Measurements from ENCODE around the gene TUBB2B. TPM values are rescaled to one million over a fixed set of nuclear protein-coding genes. Genes with fewer than 3 reads are reported as not detected.

TUBB2B gene
- polyA plus RNA-seq, 3 donors, result 0.15 to 3.5 TPM; not detected in 1

- Mint-ChIP-seq H3K4me3 (no peak overlapping the region), H3K36me3 (peaks cover 26 to 36% of the 10 kb centered on the region in 2 donors), H3K4me1 (peaks cover 30% of the 10 kb centered on the region), H3K27ac (peak overlapping the region in 3 of 7 donors; percentile 10 to 57 (median 32)), H3K27me3 (ENCODE audit: low read depth in 3 of 3) (peaks cover 9 to 16% (median 9%) of the 10 kb centered on the region in 3 donors), H3K9me3 (peaks cover 0 to 1% (median 0%) of the 10 kb centered on the region in 7 donors)
- Histone ChIP-seq H3K4me1 (ENCODE audit: control insufficient read depth in 1 of 2, insufficient read depth in 2 of 2, low read length in 2 of 2) (peaks cover 19 to 23% of the 10 kb centered on the region in 2 donors), H3K4me2 (replicated peaks; ENCODE audit: extremely low read depth, low read length, poor library complexity, severe bottlenecking) (no peak overlapping the region), H3K9ac (ENCODE audit: insufficient read depth, low read length, poor library complexity, severe bottlenecking) (no peak overlapping the region), H3K9me3 (replicated peaks in 1 of 2; ENCODE audit: control insufficient read depth in 1 of 2, insufficient read depth in 1 of 2, low read length in 2 of 2) (no peaks in the 10 kb centered on the region), H3K79me2 (ENCODE audit: insufficient read depth, low read length) (peaks cover 52% of the 10 kb centered on the region), H3K4me3 (replicated peaks in 1 of 3; ENCODE audit: low read depth in 2 of 3, low read length in 3 of 3) (no peak overlapping the region), H3K27me3 (ENCODE audit: control insufficient read depth in 2 of 2, insufficient read depth in 2 of 2, low read length in 2 of 2) (peaks cover 0 to 13% of the 10 kb centered on the region in 2 donors), H3K36me3 (replicated peaks in 1 of 2; ENCODE audit: control insufficient read depth in 1 of 2, insufficient read depth in 2 of 2, low read length in 2 of 2) (peaks cover 16 to 29% of the 10 kb centered on the region in 2 donors), H4K20me1 (ENCODE audit: insufficient read depth, low read length) (peaks cover 45% of the 10 kb centered on the region), H2AFZ (ENCODE audit: insufficient read depth, low read depth, low read length, poor library complexity, severe bottlenecking) (no peak overlapping the region), H3K27ac (ENCODE audit: low read depth in 1 of 2, low read length in 2 of 2) (no peak overlapping the region)
- TF ChIP-seq CTCF (IDR thresholded peaks at IDR 0.05), result no peak
- DNase-seq, result no peak
- WGBS (ENCODE audit: insufficient coverage), result 97% methylated on average over 12 of the region's 17 CpGs
- intact Hi-C loops (cut with micrococcal nuclease), result no loop called here
Observed at GRCh38 chr6:3260772-3261517, 33.5 kb upstream of the TUBB2B start.

- no peak for TF ChIP-seq CTCF (IDR thresholded peaks at IDR 0.05)
- H3K4me3 ChIP-seq (replicated peaks in 1 of 3; ENCODE audit: low read depth in 2 of 3, low read length in 3 of 3), result no peak overlapping the region
- Mint-ChIP-seq H3K27ac (no peak overlapping the region), H3K4me1 (peaks cover 30% of the 10 kb centered on the region), H3K36me3 (peaks cover 26 to 36% of the 10 kb centered on the region in 2 donors), H3K27me3 (ENCODE audit: low read depth in 3 of 3) (peaks cover 9 to 16% (median 13%) of the 10 kb centered on the region in 3 donors), H3K9me3 (peaks cover 0 to 1% (median 0%) of the 10 kb centered on the region in 7 donors), H3K4me3 (no peak overlapping the region)
- H3K27me3 ChIP-seq (ENCODE audit: control insufficient read depth in 2 of 2, insufficient read depth in 2 of 2, low read length in 2 of 2), result peaks cover 0 to 15% of the 10 kb centered on the region in 2 donors
- peaks cover 13 to 24% of the 10 kb centered on the region in 2 donors for H3K36me3 ChIP-seq (replicated peaks in 1 of 2; ENCODE audit: control insufficient read depth in 1 of 2, insufficient read depth in 2 of 2, low read length in 2 of 2)
- H3K9me3 ChIP-seq (replicated peaks in 1 of 2; ENCODE audit: control insufficient read depth in 1 of 2, insufficient read depth in 1 of 2, low read length in 2 of 2), result no peaks in the 10 kb centered on the region
- no peak overlapping the region for H3K27ac ChIP-seq (ENCODE audit: low read depth in 1 of 2, low read length in 2 of 2)
- peaks cover 19 to 23% of the 10 kb centered on the region in 2 donors for H3K4me1 ChIP-seq (ENCODE audit: control insufficient read depth in 1 of 2, insufficient read depth in 2 of 2, low read length in 2 of 2)
- intact Hi-C loops (cut with micrococcal nuclease), result no loop called here
- H3K79me2 ChIP-seq (ENCODE audit: insufficient read depth, low read length), result peaks cover 49% of the 10 kb centered on the region
- H2AFZ ChIP-seq (ENCODE audit: insufficient read depth, low read depth, low read length, poor library complexity, severe bottlenecking), result no peak overlapping the region
- peaks cover 41% of the 10 kb centered on the region for H4K20me1 ChIP-seq (ENCODE audit: insufficient read depth, low read length)
- WGBS (ENCODE audit: insufficient coverage), result 93% methylated on average over 8 of the region's 14 CpGs
- no peak overlapping the region for H3K9ac ChIP-seq (ENCODE audit: insufficient read depth, low read length, poor library complexity, severe bottlenecking)
- DNase-seq, result no peak
- H3K4me2 ChIP-seq (replicated peaks; ENCODE audit: extremely low read depth, low read length, poor library complexity, severe bottlenecking), result no peak overlapping the region
Observed at GRCh38 chr6:3260296-3260695, 32.8 kb upstream of the TUBB2B start.

Data from CD14-positive monocyte (primary cell).